HCT116 (cell line): ENCODE measurements around the gene PKN1.

ENCODE experiments used
- ATF3 ChIP-seq: IDR thresholded peaks from 2 replicates; pipeline ENCODE4 v1.6.1; 2012
- CEBPB ChIP-seq: IDR thresholded peaks from 2 replicates; pipeline ENCODE4 v1.6.1; 2012; ENCODE audit warnings: low read depth
- CTCF ChIP-seq, 3 experiments: fragments of 200-600 bp in 1 of 3; sonication (generic) in 1 of 3; IDR thresholded peaks in 2 of 3; conservative IDR thresholded peaks in 1 of 3; 2 replicates each; pipeline ENCODE4 v1.5.1; 2012 to 2017; ENCODE audit warnings: low read depth in 2 of 3, low read length in 2 of 3, antibody characterized with exemption in 1 of 3, borderline replicate concordance in 1 of 3, control low read depth in 1 of 3, mild to moderate bottlenecking in 1 of 3, mixed read lengths in 1 of 3, mixed run types in 1 of 3, moderate library complexity in 1 of 3; ENCODE audit not compliant: insufficient read depth in 1 of 3
- EZH2 ChIP-seq: fragments of 200-600 bp; sonication (generic); IDR thresholded peaks from 2 replicates; pipeline ENCODE4 v1.6.1; 2017; ENCODE audit warnings: antibody characterized with exemption, mixed run types
- EZH2phosphoT487 ChIP-seq: fragments of 200-600 bp; IDR thresholded peaks from 2 replicates; pipeline ENCODE4 v1.6.1; 2018; ENCODE audit warnings: antibody characterized with exemption, borderline replicate concordance
- JUND ChIP-seq: IDR thresholded peaks from 2 replicates; pipeline ENCODE4 v1.6.1; 2012
- MAX ChIP-seq: IDR thresholded peaks from 2 replicates; pipeline ENCODE4 v1.6.1; 2012
- POLR2A ChIP-seq: IDR thresholded peaks from 2 replicates; pipeline ENCODE4 v1.7.0; 2011; ENCODE audit warnings: borderline replicate concordance; ENCODE audit not compliant: insufficient read depth, insufficient read length; ENCODE audit errors: extremely low read depth
- POLR2AphosphoS5 ChIP-seq: IDR thresholded peaks from 2 replicates; pipeline ENCODE4 v1.6.1; 2011; ENCODE audit warnings: mild to moderate bottlenecking, low read depth, low read length, moderate library complexity
- RAD21 ChIP-seq: IDR thresholded peaks from 2 replicates; pipeline ENCODE4 v1.6.1; 2012; ENCODE audit warnings: low read depth, mild to moderate bottlenecking
- SIN3A ChIP-seq: IDR thresholded peaks from 2 replicates; pipeline ENCODE4 v1.6.1; 2012; ENCODE audit warnings: low read depth
- YY1 ChIP-seq: IDR thresholded peaks from 2 replicates; pipeline ENCODE4 v1.6.1; 2011; ENCODE audit warnings: low read length, low read depth, moderate library complexity, mild to moderate bottlenecking; ENCODE audit not compliant: insufficient replicate concordance; ENCODE audit errors: extremely low read depth

GRCh38 chr19:14463747-14464146 is 30.6 kb downstream of the PKN1 start:
- TF ChIP-seq CTCF (IDR thresholded peaks at IDR 0.05 in 2 of 3, conservative IDR thresholded peaks at IDR 0.05 in 1 of 3; ENCODE audit: borderline replicate concordance in 1 of 3, insufficient read depth in 1 of 3, low read depth in 2 of 3, low read length in 2 of 3) (no peak), POLR2A (no peak), YY1 (no peak), POLR2AphosphoS5 (no peak), ATF3 (no peak), EZH2phosphoT487 (no peak), CEBPB (no peak), EZH2 (no peak), JUND (no peak), MAX (no peak), SIN3A (no peak), RAD21 (no peak)
